GM20431 (cell line): ENCODE results near the gene CFAP54.
"Not testable (repeated sequence)": the region's sequence is repeated elsewhere in the genome, so short reads cannot be mapped to it uniquely, and the experiment has no call there.

Experiments
- in situ Hi-C: fragments of 300-500 bp; cut with MseI, MboI; formaldehyde crosslinking; loops from one replicate; pipeline ENCODE4 v1.15.0; 2020; ENCODE audit warnings: low sequenced_read_pairs; ENCODE audit not compliant: unreplicated experiment

CFAP54 gene

GRCh38 chr12:96473394-96474093, 15.8 kb upstream of the CFAP54 start:
- in situ Hi-C loops, result no loop called here

- in situ Hi-C loops, result no loop called here
Observed at GRCh38 chr12:96474206-96474605, 15.2 kb upstream of the CFAP54 start.

- in situ Hi-C loops, result no loop called here
Observed at GRCh38 chr12:96478011-96478410, 11.4 kb upstream of the CFAP54 start.

- in situ Hi-C loops, result no loop called here
Observed at GRCh38 chr12:96482086-96482485, 7.3 kb upstream of the CFAP54 start.

- in situ Hi-C loops, result no loop called here
Observed at GRCh38 chr12:96483116-96483515, 6.3 kb upstream of the CFAP54 start.

- in situ Hi-C loops, result no loop called here
Observed at GRCh38 chr12:96486751-96487613, 2.4 kb upstream of the CFAP54 start.

- in situ Hi-C loops, result no loop called here
Observed at GRCh38 chr12:96487634-96488033, 1.7 kb upstream of the CFAP54 start.

GRCh38 chr12:96493106-96493505, 3.7 kb downstream of the CFAP54 start:
- in situ Hi-C loops, result no loop called here

GRCh38 chr12:96494154-96494553, 4.8 kb downstream of the CFAP54 start:
- in situ Hi-C loops, result not testable (repeated sequence)

- in situ Hi-C loops, result no loop called here
Observed at GRCh38 chr12:96495155-96495554, 5.8 kb downstream of the CFAP54 start.

GRCh38 chr12:96495841-96496545, 6.6 kb downstream of the CFAP54 start:
- in situ Hi-C loops, result no loop called here

- in situ Hi-C loops, result no loop called here
Observed at GRCh38 chr12:96496944-96497343, 7.6 kb downstream of the CFAP54 start.

GRCh38 chr12:96497855-96498254, 8.5 kb downstream of the CFAP54 start:
- in situ Hi-C loops, result no loop called here

GRCh38 chr12:96500693-96501092, 11.3 kb downstream of the CFAP54 start:
- in situ Hi-C loops, result no loop called here

- in situ Hi-C loops, result no loop called here
Observed at GRCh38 chr12:96501133-96501761, 11.9 kb downstream of the CFAP54 start.

- in situ Hi-C loops, result no loop called here
Observed at GRCh38 chr12:96501908-96502307, 12.5 kb downstream of the CFAP54 start.

- in situ Hi-C loops, result no loop called here
Observed at GRCh38 chr12:96502477-96502876, 13.1 kb downstream of the CFAP54 start.

GRCh38 chr12:96502949-96503532, 13.7 kb downstream of the CFAP54 start:
- in situ Hi-C loops, result no loop called here

GRCh38 chr12:96503976-96504375, 14.6 kb downstream of the CFAP54 start:
- in situ Hi-C loops, result no loop called here

GRCh38 chr12:96506776-96507175, 17.4 kb downstream of the CFAP54 start:
- in situ Hi-C loops, result no loop called here
